NCI-H2029 (cell line): ENCODE data around the gene NOL12.
A peak's percentile ranks its signal among the peaks of the same experiment; 100 is the strongest.

Experiments used
- DNase-seq: peaks from one replicate; lab custom pipeline; 2025; lab: John Stamatoyannopoulos, UW

Gene NOL12

GRCh38 chr22:37659066-37659896 lies 26.9 kb upstream of the NOL12 start:
- no peak for DNase-seq

- DNase-seq, result no peak
These were observed 26.0 kb upstream of the NOL12 start for GRCh38 chr22:37659897-37660708.

GRCh38 chr22:37660709-37661045 lies 25.5 kb upstream of the NOL12 start:
- DNase-seq, result no peak

DNA sequence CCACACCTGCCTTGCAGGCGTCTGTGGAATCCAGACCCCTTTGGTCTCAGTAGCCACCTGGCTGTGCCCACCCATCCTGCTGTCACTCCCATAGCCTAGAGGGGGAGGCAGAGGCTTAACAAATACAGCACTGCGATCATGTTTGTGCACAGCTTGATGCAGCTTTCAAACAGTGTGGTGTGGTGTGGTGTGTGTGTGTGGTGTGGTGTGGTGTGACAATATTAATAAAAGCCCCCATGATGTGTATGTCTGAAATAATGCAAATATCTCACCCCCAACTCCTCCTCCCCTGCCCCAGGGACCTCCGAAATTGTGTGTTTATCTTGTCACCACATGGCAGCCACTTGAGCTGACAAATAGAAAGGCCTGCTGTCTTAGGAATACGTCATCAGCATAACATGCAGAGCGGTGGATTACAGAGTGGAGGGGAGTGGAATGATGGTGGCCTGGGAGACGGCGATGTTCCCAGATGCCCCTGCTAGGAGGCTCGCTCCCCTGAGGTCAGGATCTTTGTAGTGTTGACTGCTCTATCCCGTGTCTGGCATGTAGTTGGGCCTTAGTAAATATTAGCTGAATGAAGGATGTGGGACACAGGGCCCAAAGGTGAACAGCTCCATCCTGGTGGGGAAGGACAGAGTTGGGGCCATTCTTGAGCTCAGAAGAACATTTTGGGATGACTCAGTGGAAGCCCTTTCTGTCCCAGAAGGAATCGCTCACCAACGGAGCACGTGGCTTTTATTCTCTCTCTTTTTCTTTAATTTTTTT lies 24.8 kb upstream of the NOL12 start:
- peak; percentile 42 for DNase-seq

GRCh38 chr22:37662039-37662438 lies 24.1 kb upstream of the NOL12 start:
- DNase-seq, result no peak

DNA sequence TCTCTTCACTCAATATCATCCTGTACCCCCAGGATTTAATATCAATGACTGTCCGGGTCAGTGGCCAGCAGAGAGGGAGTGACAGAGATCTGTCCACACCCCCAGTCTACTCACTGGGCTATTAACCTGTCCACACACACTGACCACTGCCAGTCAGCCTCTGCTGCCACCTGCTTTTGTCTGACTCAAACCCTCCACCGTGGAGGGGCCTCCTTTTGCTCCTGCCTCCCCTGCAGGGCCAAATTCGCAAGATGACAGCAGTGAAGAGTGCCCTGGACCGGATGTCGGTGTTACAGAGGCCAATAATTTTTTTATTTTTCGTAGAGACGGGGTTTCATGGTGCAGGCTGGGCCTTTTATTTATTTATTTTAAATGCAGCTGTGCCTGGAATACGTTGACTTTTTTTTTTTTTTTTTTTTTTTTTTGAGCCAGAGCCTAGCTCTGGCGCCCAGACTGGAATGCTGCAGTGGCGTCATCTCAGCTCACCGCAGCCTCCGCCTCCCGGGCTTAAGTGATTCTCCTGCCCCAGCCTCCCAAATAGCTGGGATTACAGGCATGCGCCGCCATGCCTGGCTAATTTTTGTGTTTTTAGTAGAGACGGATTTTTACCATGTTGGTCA lies 22.5 kb upstream of the NOL12 start:
- no peak for DNase-seq

- DNase-seq, result no peak
These were observed 21.7 kb upstream of the NOL12 start for GRCh38 chr22:37664249-37665101.

GRCh38 chr22:37665487-37665886 lies 20.7 kb upstream of the NOL12 start:
- no peak for DNase-seq

GRCh38 chr22:37669586-37669985 lies 16.6 kb upstream of the NOL12 start:
- no peak for DNase-seq

- DNase-seq, result no peak
These were observed 13.8 kb upstream of the NOL12 start for GRCh38 chr22:37672206-37672919.

GRCh38 chr22:37672920-37673455 lies 13.2 kb upstream of the NOL12 start:
- no peak for DNase-seq

GRCh38 chr22:37674248-37674647 lies 11.9 kb upstream of the NOL12 start:
- DNase-seq, result no peak

DNA sequence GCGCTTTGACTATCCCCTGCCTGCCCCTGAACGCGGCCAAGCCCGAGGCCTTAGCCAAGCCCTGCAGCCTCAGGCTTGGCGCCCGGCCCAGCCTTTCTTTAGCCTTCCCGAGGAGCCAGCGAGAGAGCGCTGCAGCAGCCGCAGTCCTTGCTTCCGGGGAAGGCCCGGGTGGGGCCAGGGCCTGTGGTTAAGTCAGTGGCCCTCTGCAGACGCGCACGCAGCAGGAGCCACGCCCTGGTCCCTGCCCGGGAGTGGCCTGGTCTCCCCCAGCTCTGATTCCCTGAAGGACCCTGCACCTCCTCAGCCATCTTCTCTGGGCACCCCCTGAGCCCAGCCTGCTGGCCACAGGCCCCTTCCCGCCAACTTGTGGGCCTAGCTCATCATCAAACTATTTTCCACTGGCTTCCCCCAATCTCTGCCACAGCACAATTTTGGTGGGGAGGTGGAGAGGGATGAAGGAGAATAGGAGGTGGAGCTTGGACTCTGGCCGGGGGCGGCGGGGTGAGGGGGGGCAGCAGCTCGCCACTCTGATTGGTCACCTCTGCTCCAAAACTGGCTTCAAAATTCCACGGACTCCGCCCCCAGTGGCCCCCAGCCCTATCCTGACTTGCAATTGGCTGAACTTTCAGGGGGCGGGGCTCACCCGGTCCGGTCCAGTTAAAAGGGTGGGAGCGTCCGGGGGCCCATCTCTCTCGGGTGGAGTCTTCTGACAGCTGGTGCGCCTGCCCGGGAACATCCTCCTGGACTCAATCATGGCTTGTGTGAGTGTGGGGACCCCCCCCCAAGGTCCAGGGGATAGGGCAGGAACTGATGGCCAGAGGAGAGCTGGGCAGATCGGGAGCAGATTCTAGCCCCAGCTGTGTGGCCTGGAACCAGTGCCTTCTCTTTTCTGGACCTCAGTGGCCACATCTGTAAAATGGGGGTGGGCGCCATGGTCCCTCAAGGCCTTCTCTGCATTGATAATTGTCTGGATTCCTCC lies 10.9 kb upstream of the NOL12 start, which contains the start of gene LGALS1:
Gene LGALS1, plus strand, starts transcription at position 686 of the 979 bp plus-strand sequence. Its CDS starts 67 bp downstream, at position 753.
- peak; percentile 80 for DNase-seq

GRCh38 chr22:37675930-37676735 lies 10.0 kb upstream of the NOL12 start:
- DNase-seq, result no peak

GRCh38 chr22:37676736-37677492 lies 9.2 kb upstream of the NOL12 start:
- DNase-seq, result peak; percentile 82

DNA sequence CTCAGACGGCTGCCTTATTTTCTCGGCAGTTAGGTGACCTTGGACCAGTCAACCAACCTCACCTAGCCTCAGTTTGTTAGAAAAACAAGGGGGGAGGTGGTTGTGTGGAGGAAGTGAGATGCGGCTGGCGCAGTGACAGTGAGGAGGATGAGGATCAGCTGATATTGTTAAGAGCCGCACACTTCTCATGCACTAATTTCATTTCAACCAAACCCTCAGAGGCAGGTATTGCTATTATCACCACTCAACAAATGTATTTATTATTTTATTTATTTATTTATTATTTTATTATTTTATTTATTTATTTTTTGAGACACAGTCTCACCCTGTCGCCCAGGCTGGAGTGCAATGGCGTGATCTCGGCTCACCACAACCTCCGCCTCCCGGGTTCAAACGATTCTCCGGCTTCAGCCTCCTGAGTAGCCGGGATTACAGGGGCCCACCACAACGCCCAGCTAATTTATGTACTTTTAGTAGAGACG lies 8.6 kb upstream of the NOL12 start:
- DNase-seq, result no peak

- DNase-seq, result no peak
These were observed 7.8 kb upstream of the NOL12 start for GRCh38 chr22:37678372-37678771.
